Jurkat, Clone E6-1 (cell line): Measurements from ENCODE around the gene FDXR.
"Not testable (repeated sequence)": the region's sequence is repeated elsewhere in the genome, so short reads cannot be mapped to it uniquely, and the experiment has no call there.

ENCODE experiments used
- DNase-seq: peaks from one replicate; pipeline ENCODE4 v3.0.0-alpha.2; 2011; ENCODE audit warnings: low read depth, low spot score
- H3K4me3 ChIP-seq: 2 replicates; pipeline ENCODE4 v1.5.1; 2011; ENCODE audit warnings: mild to moderate bottlenecking, low read length, control low read depth, moderate library complexity

The FDXR gene

DNA sequence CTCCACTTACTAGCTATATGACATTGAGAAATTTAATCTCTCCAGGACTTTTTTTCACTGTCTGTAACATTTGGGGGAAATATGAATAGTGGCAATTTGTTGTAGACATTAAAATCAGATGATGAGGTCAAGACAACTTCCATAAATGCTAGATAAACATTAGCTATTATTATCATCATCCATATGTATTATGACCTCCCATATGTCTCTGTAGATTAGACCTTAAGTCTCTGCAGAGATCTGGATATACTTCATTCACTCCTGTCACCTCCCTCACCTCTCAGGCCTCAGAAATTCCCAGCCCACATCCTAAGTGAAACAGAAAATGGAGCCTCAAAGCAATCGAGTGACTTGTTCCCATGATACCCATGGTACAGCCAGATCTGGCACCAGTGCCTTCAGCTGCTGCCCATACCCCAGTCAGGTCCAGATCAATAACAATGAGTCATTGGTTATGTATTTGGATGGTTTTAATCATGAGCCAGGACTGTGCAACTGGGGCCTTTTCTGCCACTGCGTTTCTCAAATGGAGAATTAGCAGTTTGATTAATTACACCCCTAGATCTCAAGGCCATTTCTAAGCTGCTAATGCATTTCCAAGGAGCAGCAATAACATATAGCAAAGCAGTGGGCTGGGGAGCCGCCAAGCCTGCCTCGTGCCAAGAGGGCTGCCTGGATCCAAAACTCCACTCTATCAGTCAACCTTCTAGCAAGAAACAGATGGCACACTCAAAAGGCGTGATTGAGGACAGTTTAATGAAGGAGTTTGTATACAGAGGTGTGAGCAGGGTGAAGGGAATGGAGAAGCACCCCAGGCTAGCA, 2.6 kb upstream of the FDXR start:
- no peak overlapping the region for H3K4me3 ChIP-seq
- DNase-seq, result no peak

DNA sequence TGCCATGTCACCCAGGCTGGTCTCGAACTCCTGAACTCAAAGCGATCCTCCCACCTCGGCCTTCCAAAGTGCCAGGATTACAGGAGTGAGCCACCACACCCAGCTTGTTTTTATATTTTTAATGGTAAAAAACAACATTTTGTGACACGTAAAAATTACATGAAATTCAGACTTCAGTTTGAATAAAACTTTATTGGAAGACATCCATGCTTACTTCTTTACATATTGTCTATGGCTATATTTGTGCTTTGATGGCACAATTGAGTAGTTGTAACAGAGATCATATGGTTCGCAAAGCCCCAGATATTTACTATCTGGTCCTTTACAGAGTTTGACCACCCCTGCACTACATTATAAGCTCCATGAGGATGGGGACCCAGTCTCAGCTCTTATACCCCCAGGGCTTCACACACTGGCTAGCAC, 1.8 kb upstream of the FDXR start:
- no peak overlapping the region for H3K4me3 ChIP-seq

DNA sequence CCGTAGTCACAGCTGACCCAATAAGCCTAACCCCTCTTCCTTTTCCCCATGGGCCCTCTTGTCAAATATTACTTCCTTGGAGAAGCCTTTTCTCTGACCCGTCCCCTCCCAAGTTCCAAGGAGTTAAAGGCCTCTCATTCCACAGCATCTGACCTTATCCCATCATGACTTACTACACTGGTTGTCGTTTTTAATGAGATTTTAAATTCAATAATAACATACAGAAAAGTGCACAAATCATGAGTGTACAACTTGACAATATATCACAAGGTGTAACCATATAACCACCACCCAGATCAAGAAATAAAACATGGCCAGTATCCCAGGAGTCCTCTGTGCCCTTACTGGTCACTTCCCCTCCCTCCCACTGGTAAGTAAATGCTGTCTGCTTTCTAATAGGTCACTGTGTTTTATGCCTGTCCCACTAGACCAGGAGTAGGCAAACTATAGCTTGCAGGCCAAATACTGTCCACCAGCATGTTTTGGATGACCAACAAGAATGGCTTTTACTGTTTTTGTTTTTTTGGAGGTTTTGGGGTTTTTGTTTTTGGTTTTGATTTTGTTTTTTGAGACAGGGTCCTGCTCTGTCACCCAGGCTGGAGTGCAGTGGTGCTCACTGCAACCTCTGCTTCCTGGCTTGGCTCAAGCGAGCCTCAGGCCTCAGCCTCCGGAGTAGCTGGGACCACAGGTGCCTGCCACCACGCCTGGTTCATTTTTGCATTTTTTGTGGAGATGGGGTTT, 1.2 kb upstream of the FDXR start:
- peak overlapping the region; percentile 82 for H3K4me3 ChIP-seq
- no peak for DNase-seq

More for the DNA sequence above, 1.8 kb upstream of the FDXR start:
- no peak for DNase-seq

DNA sequence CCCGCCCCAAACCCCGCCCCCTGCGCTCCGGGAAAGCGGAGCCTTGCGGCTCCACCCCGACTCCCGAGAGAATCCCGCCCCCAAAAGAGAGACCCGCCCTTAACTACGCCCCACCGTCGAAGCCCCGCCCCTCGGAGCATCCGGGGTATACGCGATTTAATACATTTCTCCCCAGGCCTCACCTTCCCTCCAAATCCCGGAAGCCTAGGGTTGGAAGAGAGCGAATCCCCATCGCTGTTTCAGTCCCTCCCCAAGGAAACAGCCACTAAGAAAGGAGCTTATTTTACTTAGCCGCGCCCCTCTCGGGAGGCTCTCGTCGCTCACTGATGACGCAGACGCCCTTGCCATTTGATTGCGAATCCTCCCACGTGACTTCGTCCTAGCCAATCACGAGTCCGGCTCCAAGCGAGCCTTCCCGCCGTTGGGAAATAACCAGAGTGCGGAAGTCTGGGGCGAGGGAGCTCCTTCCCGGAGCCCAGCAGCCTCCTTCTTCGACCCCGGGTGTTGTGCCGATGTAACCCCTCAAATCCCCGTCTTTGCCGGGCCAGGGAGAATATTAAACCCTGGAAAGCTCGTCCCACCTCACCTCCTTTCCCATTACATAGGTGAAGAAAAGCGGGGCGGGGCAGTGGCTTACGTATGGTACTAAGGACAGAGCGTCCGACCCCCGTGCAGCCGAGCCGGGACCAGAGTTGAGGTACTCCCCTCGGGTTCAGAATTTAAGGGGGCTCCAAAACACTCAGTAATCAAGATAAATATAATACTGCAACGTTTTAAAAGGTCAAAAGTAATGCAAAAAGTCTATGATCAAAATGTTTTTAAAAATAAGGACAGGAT, 461 bp upstream of the FDXR start:
- peak; percentile 100 for DNase-seq
- peak overlapping the region; percentile 82 for H3K4me3 ChIP-seq

DNA sequence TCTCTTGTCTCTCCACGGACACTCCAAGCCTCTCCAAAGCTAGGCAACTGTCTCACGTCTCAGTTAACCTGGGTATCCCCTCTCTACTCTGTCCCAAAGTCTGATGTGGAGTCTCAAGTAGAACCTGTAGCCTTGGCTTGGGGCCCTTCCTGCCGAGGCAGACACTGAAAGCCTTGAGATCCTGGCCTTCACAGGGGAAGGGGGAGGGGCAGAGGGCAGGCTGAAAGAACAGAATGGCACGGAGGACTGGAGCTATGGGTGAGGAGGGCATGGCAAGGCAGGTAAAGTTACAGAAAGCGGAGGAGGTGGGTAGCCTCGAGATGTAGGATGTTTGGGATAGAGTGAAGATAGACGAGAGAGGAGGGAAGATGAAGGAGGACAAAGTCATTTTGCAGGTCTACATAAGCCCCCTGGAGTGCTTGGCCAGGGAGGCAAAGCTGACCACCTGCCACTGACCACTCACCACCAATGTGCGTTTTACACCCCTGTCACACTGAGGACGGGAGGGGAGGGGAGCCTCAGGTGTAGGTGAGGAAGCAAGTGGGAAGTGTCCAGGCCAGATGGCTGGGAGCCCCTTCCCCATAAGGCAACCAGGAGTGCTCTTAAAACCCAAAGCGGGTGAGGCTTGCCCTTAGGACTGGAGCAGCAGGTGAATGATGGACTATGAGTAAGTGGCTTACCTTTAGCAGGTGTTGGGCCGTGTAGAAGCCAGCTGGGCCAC, 1.3 kb downstream of the FDXR start:
- no peak for DNase-seq
- H3K4me3 ChIP-seq, result no peak overlapping the region

DNA sequence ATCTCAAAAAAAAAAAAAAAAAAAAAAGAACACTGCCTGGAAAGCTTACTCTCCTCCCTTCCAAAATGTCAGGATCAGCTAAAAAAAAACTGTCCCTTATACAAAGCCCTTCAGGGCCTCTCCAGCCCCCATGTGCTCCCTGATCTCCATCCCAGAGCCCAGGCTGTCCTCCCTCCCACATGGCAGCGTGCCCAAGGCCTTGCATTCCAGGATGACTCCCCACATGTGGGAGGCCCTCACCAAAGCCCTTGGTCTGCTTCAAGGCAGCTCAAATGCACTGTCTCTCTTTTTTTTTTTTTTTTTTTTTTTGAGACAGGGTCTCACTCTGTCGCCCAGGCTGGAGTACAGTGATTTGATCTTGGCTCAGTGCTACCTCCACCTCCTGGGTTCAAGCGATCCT, 2.3 kb downstream of the FDXR start:
- DNase-seq, result no peak
- no peak overlapping the region for H3K4me3 ChIP-seq

DNA sequence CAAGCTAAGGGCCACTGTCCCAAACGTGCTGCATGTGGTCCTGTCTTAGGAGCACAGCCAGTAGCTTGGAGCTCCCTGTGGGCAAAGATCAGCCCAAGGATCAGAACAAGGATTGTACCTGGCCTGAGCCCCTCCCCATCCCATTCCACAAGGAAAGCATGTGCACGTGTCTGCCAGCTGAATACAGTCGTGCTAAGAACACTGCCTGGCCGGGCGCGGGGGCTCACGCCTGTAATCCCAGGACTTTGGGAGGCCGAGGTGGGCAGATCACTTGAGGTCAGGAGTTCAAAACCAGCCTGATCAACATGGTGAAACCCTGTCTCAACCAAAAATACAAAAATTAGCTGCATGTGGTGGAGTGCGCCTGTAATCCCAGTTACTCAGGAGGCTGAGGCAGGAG, 2.8 kb downstream of the FDXR start:
- DNase-seq, result not testable (repeated sequence)

DNA sequence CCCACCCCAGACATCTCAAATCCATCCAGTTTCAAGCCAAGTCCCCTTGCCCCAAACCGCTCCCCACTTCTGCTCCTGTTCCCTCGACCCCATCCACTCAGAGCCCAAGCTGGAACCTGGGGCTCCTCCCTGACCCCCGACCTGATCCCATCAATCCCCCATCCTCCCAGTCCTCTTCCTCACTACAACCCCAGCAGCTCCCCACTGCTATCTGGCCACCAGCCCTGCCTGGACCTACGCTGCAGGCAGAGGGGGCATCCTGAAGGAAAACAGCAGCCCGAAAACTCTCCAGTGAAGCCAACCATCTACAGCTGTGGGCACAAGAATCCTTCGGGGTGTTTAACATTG, 3.9 kb downstream of the FDXR start:
- H3K4me3 ChIP-seq, result no peak overlapping the region
- DNase-seq, result no peak

More for the DNA sequence above, 2.8 kb downstream of the FDXR start:
- H3K4me3 ChIP-seq, result not testable (repeated sequence)

DNA sequence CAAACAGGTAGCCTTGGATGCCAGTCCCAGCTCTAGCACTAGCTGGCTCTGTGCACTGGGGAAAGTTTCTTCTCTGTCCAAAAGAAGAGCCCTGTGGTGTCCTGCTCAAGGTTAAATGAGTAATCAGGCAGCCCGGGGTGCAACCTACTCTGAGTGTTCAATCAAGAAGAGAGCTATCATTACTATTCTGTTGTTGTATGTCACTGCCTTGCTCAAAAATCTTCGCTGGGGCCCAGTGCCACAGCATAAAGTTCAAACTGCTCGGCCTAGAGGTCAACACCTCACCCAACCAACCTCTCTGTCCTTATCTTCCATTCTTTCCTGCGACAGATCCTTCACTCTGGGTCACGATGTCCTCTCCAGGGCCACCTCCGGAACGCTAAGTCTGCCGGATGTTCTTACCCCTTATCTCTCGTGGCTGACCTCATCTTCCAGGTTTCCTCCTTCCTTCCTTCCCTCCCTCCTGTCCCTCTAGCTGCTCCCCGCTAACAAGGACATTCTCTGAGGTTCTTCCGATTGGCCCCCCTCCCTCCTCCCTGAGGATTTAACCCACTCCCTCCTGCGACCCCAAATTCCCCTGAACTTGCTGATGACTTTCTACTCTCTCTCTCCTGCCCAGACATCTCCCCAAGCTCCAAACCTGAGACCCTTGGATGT, 4.4 kb downstream of the FDXR start:
- H3K4me3 ChIP-seq, result no peak overlapping the region

DNA sequence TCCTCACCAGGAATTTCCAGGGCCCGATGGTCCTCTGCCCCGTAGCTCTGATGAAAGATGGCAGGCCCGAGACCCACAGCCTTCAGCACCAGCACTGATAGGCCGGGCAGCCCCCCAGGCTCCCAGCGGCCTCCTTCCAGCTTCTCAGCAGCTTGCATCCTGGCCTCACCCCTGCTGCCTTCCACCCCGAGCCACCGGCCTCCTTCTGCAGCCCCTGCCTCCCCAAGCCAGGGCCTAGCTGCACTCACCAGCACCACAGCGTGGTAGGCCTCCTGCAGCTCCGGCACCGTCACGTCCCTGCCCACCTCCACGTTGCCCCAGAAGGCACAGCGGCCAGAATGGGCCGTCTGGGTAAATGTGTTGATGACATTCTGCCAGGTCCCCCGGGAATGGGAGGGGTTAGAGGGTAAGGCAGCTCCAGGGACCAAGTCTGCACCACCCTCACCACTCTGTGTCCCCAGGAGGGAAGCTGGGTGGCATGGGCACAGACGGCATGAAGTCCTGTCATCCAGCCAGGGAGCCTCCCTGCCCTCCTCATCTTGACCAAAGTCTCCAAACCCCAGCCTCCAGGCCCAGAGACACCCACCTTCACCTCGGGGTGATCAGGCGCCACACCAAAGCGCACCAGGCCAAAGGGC, 6.5 kb downstream of the FDXR start:
- no peak for DNase-seq
- H3K4me3 ChIP-seq, result no peak overlapping the region

More for the DNA sequence above, 4.4 kb downstream of the FDXR start:
- DNase-seq, result no peak

DNA sequence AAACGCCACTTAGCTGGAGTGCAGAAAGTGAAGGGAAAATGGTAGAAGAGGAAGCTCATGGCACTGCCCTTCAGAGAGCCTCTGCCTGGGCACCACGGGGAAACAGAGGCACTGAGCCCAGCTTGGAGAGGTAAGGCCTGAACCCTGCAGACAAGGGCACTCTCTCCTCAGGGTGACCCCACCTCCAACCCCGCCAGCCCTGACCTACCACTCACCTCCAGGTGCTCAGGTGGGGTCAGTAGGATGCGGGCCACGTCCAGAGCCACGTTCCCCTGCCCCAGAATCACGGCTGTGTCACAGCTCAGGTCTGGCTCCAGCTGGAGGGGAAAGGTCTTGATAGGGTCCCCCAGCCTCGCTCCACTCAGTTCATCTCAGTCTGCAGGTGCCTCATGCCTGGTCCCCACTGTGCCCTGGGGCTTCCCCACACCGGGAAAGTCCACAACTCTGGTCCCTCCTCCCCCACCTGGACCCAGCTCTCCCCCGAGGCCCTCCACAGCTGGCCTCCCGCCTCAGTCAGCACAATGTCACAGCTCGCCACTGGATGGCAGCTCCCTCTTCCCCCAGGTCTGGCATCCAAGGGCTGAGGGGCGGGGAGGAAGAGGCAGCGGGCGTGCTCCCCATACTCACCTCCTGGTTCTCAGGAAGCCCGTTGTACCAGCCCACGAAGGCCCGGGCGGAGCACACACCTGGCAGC, 7.1 kb downstream of the FDXR start:
- no peak for DNase-seq

DNA sequence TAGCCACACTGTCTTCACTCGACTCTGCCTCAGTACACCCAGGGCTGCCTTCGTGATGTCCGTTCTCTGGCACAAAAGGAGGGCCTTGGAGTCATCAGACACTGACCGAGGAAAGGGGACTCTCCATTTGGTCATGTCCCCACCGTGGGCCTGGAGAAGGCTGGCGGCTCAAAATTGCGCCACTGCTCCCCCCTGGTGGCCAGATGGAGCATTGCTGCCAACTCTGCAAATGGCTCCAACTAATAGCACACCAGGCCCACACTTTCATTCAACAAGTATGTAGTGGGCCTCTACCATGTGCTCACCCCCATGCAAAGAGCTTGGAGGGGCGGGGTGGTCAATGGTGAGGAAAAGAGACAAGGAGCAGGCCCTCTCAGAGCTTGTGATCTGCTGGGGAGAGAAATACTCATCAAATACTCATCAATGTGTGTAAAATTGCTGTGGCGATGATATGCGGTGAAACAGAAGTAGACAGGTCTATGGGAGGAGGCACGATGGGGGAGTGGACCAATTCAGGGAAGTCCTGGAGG, 7.9 kb downstream of the FDXR start:
- DNase-seq, result peak; percentile 34
- no peak overlapping the region for H3K4me3 ChIP-seq

More for the DNA sequence above, 7.1 kb downstream of the FDXR start:
- no peak overlapping the region for H3K4me3 ChIP-seq

DNA sequence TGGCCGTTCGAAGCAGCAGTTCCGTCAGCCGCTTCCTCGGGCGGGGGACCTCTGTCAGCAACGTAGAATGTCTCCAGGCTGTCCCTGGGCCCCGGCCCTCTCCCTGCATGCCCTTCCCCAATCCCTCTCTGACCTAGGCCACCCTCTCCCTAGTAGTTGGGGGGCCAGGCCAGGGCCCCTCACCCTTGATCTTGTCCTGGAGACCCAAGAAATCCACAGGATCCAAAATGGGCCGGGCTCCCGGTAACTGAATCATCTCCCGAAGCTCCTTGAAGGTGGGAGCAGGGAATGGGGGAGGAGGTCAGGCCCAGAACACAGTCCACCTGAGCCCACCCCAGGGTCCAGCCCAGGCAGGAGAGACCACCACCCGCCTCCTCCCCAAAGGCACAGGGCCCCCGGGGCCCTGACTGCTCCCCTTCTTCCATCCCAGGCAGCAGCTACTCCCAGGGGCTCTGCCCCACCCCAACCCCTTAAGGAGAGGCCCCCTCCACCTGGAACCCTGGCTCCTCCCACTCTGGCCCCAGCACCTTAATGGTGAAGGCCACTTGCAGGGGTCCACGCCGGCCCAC, 8.4 kb downstream of the FDXR start:
- no peak for DNase-seq
- no peak overlapping the region for H3K4me3 ChIP-seq

DNA sequence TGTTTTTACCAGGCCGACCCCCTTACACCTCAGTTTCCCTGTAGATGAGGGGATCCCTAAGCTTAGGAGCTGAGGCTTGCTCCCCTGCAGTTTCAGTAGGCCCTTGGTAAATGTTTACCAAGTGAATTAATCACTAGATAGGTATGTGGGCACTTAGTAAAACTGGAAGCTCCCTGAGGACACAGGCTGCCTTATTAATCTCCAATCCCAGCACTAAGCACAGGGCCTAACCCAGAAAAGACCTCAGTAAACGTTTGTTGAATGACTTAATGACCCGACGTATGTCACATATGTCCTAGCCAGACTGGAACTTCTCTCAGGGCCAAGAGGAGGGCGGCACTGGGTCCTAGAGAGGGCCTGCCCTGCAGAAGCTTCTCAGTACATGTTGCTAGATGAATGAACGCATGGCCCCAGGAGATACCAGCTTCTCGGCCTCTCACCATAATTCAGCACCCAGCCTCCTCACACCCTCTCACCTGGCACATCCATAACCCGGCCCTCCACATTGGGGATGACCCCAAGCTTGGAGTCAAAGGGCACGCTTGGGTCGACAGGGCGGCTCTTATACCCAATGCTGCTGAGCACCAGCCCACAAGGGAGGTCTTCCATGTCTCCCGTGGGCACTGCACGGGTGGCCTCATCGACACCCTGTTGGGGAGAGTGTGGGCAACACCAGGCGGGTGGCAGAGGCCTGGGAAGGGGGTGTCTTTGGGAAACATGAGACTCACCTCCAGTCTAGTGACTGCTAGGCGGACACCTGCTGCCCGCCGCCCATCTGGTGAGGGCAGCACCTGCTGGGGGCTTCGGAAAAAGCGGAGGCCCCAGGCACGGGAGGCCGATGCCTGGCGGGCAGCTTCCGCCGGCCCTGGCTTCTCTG, 9.1 kb downstream of the FDXR start:
- no peak for DNase-seq
- H3K4me3 ChIP-seq, result no peak overlapping the region

DNA sequence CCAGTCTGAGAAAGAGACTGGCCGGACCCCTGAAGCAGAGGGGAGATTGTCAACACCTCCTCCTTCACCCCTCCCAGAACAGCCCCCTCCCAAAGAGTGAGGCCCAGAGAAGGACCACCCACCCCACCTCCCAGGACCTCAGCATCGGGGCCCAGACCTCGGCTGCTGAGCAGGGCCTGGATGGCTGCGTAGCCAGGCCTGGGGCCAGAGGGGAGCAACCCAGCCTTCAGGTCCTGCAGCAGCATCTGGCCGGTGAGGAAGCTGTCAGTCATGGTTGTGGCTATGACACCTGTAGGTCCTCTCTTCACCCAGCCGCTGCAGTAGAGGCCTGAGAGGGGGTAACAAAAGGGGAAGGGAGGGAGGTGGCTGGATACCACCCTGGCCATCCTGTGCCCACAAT, 9.9 kb downstream of the FDXR start:
- DNase-seq, result no peak
- H3K4me3 ChIP-seq, result no peak overlapping the region
